Upper lobe of left lung (tissue), 4 donors: ENCODE data around the gene NMUR2.

ENCODE experiments used
- CTCF ChIP-seq, 6 experiments: fragments of 450-650 bp in 4 of 6; fragments of 200-600 bp in 2 of 6; sonication (generic) in 2 of 6; IDR thresholded peaks; one replicate each; pipeline ENCODE4 v1.5.1; 2016 to 2019; ENCODE audit warnings: antibody characterized with exemption in 6 of 6
- POLR2A ChIP-seq, 4 donors: fragments of 450-650 bp; IDR thresholded peaks; one replicate each; pipeline ENCODE4 v1.5.1; 2016 to 2017; ENCODE audit warnings: antibody characterized with exemption in 4 of 4, mild to moderate bottlenecking in 2 of 4

DNA sequence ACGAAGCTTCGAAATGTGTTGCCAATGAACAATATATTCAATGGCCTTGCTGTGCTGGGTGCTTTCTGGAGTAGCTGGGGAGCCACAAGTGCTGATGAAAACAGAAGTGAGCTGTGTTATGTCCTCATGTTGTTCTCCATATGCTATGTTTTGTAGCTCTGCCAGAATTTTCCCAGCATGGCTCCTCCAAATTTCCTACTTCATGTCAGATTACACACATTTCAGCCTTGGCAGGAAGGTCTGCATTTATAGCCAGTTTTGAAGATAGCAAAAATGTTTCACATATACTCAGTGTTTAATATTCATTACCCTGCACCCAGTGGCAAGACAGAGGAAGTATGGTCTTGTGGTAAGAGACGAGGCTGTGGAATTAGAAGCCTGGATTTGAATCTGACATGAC is 22.6 kb upstream of the NMUR2 start:
- TF ChIP-seq POLR2A (IDR thresholded peaks at IDR 0.05) (no peak), CTCF (IDR thresholded peaks at IDR 0.05) (no peak)
